Measurements from ENCODE around the gene ARL14EP. TPM values are rescaled to one million over a fixed set of nuclear protein-coding genes. Genes with fewer than 3 reads are reported as not detected.

Gene ARL14EP
- polyA plus RNA-seq, 1 donor from 2014 or later: 44.5 TPM

GRCh38 chr11:30326114-30326778 lies 3.3 kb downstream of the ARL14EP start:
- TF ChIP-seq TAF1 (IDR thresholded peaks at IDR 0.05; ENCODE audit: low read depth): no peak
- no peak for TF ChIP-seq EP300 (conservative IDR thresholded peaks at IDR 0.05; ENCODE audit: poor library complexity, severe bottlenecking)
- no peak for TF ChIP-seq EZH2 (IDR thresholded peaks at IDR 0.05; ENCODE audit: borderline replicate concordance, insufficient read depth, low read length, poor library complexity, severe bottlenecking)
- no peak for TF ChIP-seq SMC3 (conservative IDR thresholded peaks at IDR 0.05; ENCODE audit: poor library complexity)
- no peak for TF ChIP-seq REST (IDR thresholded peaks at IDR 0.05; ENCODE audit: borderline replicate concordance)
- no peak for TF ChIP-seq POLR2AphosphoS5 (IDR thresholded peaks at IDR 0.05)
- no peak for TF ChIP-seq CTCF (IDR thresholded peaks at IDR 0.05; ENCODE audit: poor library complexity, severe bottlenecking)
- no peak for TF ChIP-seq MXI1 (conservative IDR thresholded peaks at IDR 0.05; ENCODE audit: poor library complexity, severe bottlenecking)
- TF ChIP-seq RAD21 (conservative IDR thresholded peaks at IDR 0.05): no peak
- Histone ChIP-seq H3K4me2 (ENCODE audit: low read length) (no peak overlapping the region), H3K9me3 (ENCODE audit: low read length) (no peaks in the 10 kb centered on the region), H3K4me3 (ENCODE audit: low read length) (no peak overlapping the region), H3F3A (ENCODE audit: insufficient read depth, low read length, poor library complexity, severe bottlenecking) (no peaks in the 10 kb centered on the region), H3K36me3 (ENCODE audit: insufficient read depth, low read length) (no peaks in the 10 kb centered on the region), H2AFZ (ENCODE audit: low read depth, low read length) (no peak overlapping the region), H3K9ac (ENCODE audit: low read length) (no peak overlapping the region), H3K27ac (ENCODE audit: low read length) (no peak overlapping the region), H3K27me3 (ENCODE audit: insufficient read depth, low read depth, low read length) (no peaks in the 10 kb centered on the region), H3K9me2 (ENCODE audit: insufficient read depth, low read length) (no peaks in the 10 kb centered on the region), H4K20me1 (ENCODE audit: insufficient read depth) (no peaks in the 10 kb centered on the region), H3K79me2 (replicated peaks; ENCODE audit: insufficient read depth, low read length) (peaks cover 68% of the 10 kb centered on the region)

GRCh38 chr11:30326906-30327305 lies 4.0 kb downstream of the ARL14EP start:
- peaks cover 68% of the 10 kb centered on the region for H3K79me2 ChIP-seq (replicated peaks; ENCODE audit: insufficient read depth, low read length)
- no peak for TF ChIP-seq MXI1 (conservative IDR thresholded peaks at IDR 0.05; ENCODE audit: poor library complexity, severe bottlenecking)
- no peak for TF ChIP-seq POLR2AphosphoS5 (IDR thresholded peaks at IDR 0.05)
- TF ChIP-seq TAF1 (IDR thresholded peaks at IDR 0.05; ENCODE audit: low read depth): no peak
- TF ChIP-seq EZH2 (IDR thresholded peaks at IDR 0.05; ENCODE audit: borderline replicate concordance, insufficient read depth, low read length, poor library complexity, severe bottlenecking): no peak
- TF ChIP-seq EP300 (conservative IDR thresholded peaks at IDR 0.05; ENCODE audit: poor library complexity, severe bottlenecking): no peak
- no peak for TF ChIP-seq REST (IDR thresholded peaks at IDR 0.05; ENCODE audit: borderline replicate concordance)
- TF ChIP-seq SMC3 (conservative IDR thresholded peaks at IDR 0.05; ENCODE audit: poor library complexity): no peak
- TF ChIP-seq RAD21 (conservative IDR thresholded peaks at IDR 0.05): no peak
- TF ChIP-seq CTCF (IDR thresholded peaks at IDR 0.05; ENCODE audit: poor library complexity, severe bottlenecking): no peak

More at GRCh38 chr11:30326906-30327305, 4.0 kb downstream of the ARL14EP start:
- no peak overlapping the region for H3K4me3 ChIP-seq (ENCODE audit: low read length)
- no peak overlapping the region for H3K27ac ChIP-seq (ENCODE audit: low read length)
- H3K9me2 ChIP-seq (ENCODE audit: insufficient read depth, low read length): no peaks in the 10 kb centered on the region
- no peak overlapping the region for H3K9ac ChIP-seq (ENCODE audit: low read length)
- H3K4me2 ChIP-seq (ENCODE audit: low read length): no peak overlapping the region
- no peaks in the 10 kb centered on the region for H3K9me3 ChIP-seq (ENCODE audit: low read length)
- H4K20me1 ChIP-seq (ENCODE audit: insufficient read depth): no peaks in the 10 kb centered on the region
- H3F3A ChIP-seq (ENCODE audit: insufficient read depth, low read length, poor library complexity, severe bottlenecking): no peaks in the 10 kb centered on the region
- no peak overlapping the region for H2AFZ ChIP-seq (ENCODE audit: low read depth, low read length)
- no peaks in the 10 kb centered on the region for H3K27me3 ChIP-seq (ENCODE audit: insufficient read depth, low read depth, low read length)
- no peaks in the 10 kb centered on the region for H3K36me3 ChIP-seq (ENCODE audit: insufficient read depth, low read length)

Data from neural cell (in vitro differentiated cells).